Measurements from ENCODE around the gene CRIM1. TPM values are rescaled to one million over a fixed set of nuclear protein-coding genes. Genes with fewer than 3 reads are reported as not detected.

CRIM1 gene
- total RNA-seq, 1 donor from 2014 or later: 30.3 TPM

- H3K36me3 Mint-ChIP-seq: peaks cover 11% of the 10 kb centered on the region
- no peak overlapping the region for H3K4me3 Mint-ChIP-seq
- H3K27ac Mint-ChIP-seq: no peak overlapping the region
- TF ChIP-seq CTCF (conservative IDR thresholded peaks at IDR 0.05): no peak
- H3K27me3 Mint-ChIP-seq: no peaks in the 10 kb centered on the region
- no peaks in the 10 kb centered on the region for H3K9me3 Mint-ChIP-seq
- H3K4me1 Mint-ChIP-seq (ENCODE audit: unreplicated experiment): peaks cover 4% of the 10 kb centered on the region
- no peak for DNase-seq (ENCODE audit: extremely low spot score, unreplicated experiment)
These were observed 70.2 kb downstream of the CRIM1 start for GRCh38 chr2:36425608-36426355.

- peaks cover 15% of the 10 kb centered on the region for H3K4me1 Mint-ChIP-seq (ENCODE audit: unreplicated experiment)
- no peaks in the 10 kb centered on the region for H3K27me3 Mint-ChIP-seq
These were observed 72.2 kb downstream of the CRIM1 start for GRCh38 chr2:36427790-36428243.

GRCh38 chr2:36430549-36430948 lies 75.0 kb downstream of the CRIM1 start:
- H3K4me1 Mint-ChIP-seq (ENCODE audit: unreplicated experiment): peaks cover 15% of the 10 kb centered on the region
- H3K4me3 Mint-ChIP-seq: no peak overlapping the region
- no peaks in the 10 kb centered on the region for H3K27me3 Mint-ChIP-seq
- DNase-seq (ENCODE audit: extremely low spot score, unreplicated experiment): no peak
- H3K36me3 Mint-ChIP-seq: no peaks in the 10 kb centered on the region
- TF ChIP-seq CTCF (conservative IDR thresholded peaks at IDR 0.05): no peak
- no peaks in the 10 kb centered on the region for H3K9me3 Mint-ChIP-seq
- H3K27ac Mint-ChIP-seq: no peak overlapping the region

More at GRCh38 chr2:36427790-36428243, 72.2 kb downstream of the CRIM1 start:
- Mint-ChIP-seq H3K9me3 (no peaks in the 10 kb centered on the region), H3K36me3 (peaks cover 11% of the 10 kb centered on the region), H3K4me3 (no peak overlapping the region), H3K27ac (no peak overlapping the region)
- no peak for DNase-seq (ENCODE audit: extremely low spot score, unreplicated experiment)
- no peak for TF ChIP-seq CTCF (conservative IDR thresholded peaks at IDR 0.05)

GRCh38 chr2:36432479-36432878 lies 76.9 kb downstream of the CRIM1 start:
- Mint-ChIP-seq H3K36me3 (peaks cover 3% of the 10 kb centered on the region), H3K4me3 (no peak overlapping the region), H3K9me3 (no peaks in the 10 kb centered on the region), H3K4me1 (ENCODE audit: unreplicated experiment) (peaks cover 15% of the 10 kb centered on the region), H3K27ac (no peak overlapping the region), H3K27me3 (no peaks in the 10 kb centered on the region)
- no peak for DNase-seq (ENCODE audit: extremely low spot score, unreplicated experiment)
- TF ChIP-seq CTCF (conservative IDR thresholded peaks at IDR 0.05): no peak

GRCh38 chr2:36433311-36434217 lies 78.0 kb downstream of the CRIM1 start:
- Mint-ChIP-seq H3K4me3 (no peak overlapping the region), H3K27ac (no peak overlapping the region), H3K36me3 (peaks cover 6% of the 10 kb centered on the region), H3K4me1 (ENCODE audit: unreplicated experiment) (peaks cover 18% of the 10 kb centered on the region), H3K27me3 (no peaks in the 10 kb centered on the region), H3K9me3 (no peaks in the 10 kb centered on the region)
- DNase-seq (ENCODE audit: extremely low spot score, unreplicated experiment): no peak
- no peak for TF ChIP-seq CTCF (conservative IDR thresholded peaks at IDR 0.05)

Data from type B pancreatic cell (in vitro differentiated cells).